Kidney tubule cell (primary cell): ENCODE data around the gene ST6GAL1.
"Not testable (repeated sequence)": the region's sequence is repeated elsewhere in the genome, so short reads cannot be mapped to it uniquely, and the experiment has no call there.

Experiments
- DNase-seq: peaks from one replicate; pipeline ENCODE4 v3.0.0-alpha.2; 2018; ENCODE audit warnings: low spot score

The ST6GAL1 gene

DNA sequence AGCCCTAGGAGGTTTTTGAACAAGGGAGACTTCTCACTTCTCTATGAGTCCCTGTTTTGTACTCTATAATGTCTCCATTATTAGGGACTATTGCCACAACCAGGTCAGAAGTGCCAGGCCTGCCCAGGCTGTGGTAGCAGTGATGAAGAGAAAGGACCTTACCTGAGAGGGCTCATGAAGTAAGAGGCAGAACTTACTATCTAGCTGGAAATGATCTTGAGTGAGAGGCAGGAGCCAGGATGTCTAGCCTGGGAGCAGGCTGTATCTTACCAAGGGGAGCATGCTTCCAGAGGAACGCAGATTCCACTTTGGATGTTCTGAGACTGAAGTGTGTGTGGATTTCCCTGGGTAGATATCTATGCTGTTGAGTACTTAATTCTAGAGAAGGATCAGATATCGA, 115.7 kb downstream of the ST6GAL1 start:
- DNase-seq = no peak

DNA sequence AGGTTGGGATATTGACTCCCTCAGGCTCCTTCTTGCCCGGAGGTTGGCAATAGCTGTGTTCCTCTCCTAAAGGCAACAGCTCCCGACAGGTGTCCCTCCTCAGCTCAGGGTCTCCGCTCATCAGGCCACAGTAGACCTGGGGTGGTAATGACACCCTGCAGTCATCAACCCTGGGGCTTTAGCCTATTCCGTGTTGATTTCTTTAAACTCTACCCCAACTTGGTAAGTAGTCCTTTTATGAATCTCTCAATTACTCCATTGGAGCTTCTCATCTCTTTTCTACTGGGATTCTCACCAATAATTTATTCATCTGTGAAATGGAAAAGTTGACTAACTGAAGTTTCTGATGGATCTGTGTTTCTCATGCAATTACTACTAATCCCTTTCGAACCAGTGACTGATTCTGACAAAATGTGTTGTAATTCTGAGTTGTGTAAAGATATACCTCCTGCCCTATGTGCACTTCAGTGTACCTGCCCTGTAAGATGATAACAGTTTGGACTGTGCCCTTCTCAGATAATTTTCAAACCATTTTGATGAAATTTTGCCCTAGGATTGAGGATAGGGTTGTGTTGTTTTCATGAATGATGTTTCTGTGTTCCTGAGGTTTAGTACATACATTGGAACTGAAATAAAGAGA, 119.3 kb downstream of the ST6GAL1 start:
- no peak for DNase-seq

DNA sequence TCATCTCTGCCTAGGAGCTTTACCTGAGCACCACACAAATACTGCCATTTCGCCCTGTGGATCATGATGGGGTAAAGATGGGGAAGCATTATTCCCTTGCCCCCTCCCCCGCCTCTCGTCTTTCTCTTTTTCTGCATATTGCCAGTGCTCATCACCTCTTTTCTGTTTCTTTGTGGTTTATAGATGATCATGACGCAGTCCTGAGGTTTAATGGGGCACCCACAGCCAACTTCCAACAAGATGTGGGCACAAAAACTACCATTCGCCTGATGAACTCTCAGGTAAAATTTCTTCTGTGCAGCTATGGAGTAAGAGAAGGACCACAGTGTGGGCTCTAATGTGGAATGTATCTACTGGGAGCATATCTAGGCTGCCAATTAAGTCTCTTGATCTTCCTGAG, 120.7 kb downstream of the ST6GAL1 start:
- no peak for DNase-seq

DNA sequence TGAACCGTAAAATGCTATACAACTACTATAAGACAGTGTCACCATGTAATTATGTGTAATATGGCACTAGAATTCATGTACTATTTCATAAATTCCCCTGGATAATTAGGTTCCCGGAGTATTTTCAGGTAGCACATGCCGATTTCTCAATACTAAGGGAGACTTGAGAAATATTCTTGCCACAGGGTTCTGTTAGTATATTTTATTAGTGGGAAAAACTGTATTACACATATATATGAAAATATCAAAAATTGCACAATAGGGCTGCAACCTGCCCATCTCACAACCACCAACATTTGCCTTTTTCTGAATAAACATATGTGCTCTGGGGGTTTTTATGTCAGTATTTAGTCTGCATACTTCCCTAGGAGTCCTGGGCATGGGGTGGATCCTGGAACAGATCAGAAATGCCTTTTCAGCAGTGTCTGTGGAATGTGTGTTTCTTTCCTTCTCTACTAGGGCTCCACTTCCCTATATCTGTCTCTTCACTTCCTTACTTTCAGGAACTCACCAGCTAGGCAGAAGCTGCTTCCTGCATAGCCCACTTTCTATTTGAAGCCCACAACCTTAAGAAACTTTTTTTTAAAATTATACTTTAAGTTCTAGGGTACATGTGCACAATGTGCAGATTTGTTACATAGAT, 121.5 kb downstream of the ST6GAL1 start:
- DNase-seq = no peak

DNA sequence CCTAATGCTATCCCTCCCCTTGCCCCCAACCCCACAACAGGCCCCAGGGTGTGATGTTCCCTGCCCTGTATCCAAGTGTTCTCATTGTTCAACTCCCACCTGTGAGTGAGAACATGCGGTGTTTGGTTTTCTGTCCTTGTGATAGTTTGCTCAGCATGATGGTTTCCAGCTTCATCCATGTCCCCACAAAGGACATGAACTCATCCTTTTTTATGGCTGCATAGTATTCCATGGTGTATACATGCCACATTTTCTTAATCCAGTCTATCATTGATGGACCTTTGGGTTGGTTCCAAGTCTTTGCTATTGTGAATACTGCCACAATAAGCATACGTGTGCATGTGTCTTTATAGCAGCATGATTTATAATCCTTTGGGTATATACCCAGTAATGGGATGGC, 122.1 kb downstream of the ST6GAL1 start:
- not testable (repeated sequence) for DNase-seq

DNA sequence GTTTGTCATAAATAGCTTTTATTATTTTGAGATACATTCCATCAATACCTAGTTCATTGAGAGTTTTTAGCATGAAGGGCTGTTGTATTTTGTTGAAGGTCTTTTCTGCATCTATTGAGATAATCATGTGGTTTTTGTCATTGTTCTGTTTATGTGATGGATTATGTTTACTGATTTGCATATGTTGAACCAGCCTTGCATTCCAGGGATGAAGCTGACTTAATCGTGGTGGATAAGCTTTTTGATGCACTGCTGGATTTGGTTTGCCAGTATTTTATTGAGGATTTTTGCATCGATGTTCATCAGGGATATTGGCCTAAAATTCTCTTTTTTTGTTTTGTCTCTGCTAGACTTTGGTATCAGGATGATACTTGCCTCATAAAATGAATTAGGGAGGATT, 124.1 kb downstream of the ST6GAL1 start:
- DNase-seq = not testable (repeated sequence)

DNA sequence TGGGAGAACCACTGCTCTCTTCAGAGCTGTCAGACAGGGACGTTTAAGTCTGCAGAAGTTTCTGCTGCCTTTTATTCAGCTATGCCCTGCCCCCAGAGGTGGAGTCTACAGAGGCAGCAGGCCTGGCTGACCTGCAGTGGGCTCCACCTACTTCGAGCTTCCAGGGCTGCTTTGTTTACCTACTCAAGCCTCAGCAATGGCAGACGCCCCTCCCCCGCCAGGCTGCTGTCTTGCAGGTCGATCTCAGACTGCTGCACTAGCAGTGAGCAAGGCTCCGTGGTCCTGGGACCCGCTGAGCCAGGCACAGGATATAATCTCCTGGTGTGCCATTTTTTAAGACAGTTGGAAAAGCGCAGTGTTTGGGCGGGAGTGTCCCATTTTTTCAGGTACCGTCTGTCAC, 127.5 kb downstream of the ST6GAL1 start:
- not testable (repeated sequence) for DNase-seq

DNA sequence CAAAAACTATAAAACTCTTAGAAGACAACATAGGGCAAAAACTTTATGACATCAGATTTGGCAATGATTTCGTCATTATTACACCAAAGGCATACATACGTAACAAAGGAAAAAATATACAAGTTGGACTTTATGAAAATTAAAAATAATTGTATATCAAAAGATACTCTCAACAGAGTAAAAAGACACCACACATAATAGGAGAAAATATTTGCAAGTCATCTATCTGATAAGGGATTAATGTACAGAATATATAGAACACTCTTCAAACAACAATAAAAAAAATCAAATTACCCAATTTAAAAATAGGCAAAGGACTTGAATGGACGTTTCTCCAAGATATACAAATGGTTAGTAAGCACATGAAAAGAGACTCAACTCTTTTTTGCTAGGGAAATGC, 131.4 kb downstream of the ST6GAL1 start:
- no peak for DNase-seq

DNA sequence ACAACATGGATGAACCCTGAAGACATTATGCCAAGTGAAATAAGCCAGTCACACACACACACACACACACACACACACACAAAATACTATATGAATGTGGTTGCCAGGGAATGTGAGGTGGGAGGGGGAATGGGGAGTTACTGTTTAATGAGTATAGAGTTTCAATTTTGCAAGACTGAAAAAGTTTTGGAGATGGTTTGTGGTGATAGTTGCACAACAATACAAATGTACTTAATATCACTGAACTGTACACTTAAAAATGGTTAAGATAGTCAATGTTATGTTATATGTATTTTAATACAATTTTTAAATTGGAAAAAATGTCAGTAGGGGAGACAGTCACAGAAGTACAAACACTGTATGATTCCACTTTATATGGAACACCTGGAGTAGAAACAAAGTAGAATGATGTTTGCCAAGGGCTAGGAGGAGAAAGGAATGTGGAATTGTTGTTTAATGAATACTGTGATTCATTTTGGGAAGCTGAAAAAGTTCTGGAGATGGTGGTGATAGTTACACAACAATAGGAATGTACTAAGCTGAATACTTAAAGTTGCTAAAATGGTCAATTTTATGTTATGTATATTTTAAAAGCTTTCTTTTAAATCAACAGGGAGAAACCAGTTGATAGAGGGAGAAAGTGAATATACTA, 132.3 kb downstream of the ST6GAL1 start:
- DNase-seq = peak; percentile 65

DNA sequence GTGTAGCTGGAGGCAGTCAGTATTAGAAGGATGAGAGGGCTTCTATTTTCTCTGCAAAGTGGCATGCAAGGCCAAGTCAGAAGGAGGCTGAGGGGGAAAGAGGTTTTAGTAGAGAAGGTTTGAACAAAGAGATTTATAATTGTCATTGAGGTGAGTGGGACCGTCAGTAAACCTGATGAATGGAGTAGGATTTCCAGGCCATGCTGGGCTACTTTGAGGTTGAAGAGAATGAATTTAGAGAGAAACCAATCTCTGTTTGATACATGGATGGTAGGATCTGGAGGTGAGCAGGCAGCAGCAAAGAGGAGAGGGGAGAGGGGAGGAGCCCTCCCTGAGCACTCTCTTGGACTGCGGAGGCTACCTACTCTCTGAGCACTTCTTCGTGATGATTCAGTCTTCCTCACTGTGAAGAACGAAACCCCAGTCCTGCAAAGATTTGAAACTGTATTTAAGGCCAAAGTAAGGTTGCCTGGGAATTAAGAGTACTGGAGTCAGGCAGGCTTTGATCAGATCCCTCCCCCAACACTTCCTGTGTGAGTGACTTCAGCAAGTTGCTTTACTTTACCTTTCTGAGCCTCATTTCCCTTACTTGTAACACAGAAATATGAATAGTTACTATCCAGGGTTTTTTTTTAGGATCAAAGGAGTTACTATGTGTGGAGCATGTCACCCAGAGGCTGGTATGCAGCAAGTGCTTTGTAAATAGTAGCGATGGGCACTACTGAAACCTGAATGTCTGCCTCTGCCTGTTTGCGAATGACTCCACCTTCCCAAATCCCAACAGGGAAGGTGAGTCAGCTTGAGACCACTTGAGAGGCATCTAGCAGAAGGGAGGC, 133.2 kb downstream of the ST6GAL1 start:
- peak; percentile 66 for DNase-seq

DNA sequence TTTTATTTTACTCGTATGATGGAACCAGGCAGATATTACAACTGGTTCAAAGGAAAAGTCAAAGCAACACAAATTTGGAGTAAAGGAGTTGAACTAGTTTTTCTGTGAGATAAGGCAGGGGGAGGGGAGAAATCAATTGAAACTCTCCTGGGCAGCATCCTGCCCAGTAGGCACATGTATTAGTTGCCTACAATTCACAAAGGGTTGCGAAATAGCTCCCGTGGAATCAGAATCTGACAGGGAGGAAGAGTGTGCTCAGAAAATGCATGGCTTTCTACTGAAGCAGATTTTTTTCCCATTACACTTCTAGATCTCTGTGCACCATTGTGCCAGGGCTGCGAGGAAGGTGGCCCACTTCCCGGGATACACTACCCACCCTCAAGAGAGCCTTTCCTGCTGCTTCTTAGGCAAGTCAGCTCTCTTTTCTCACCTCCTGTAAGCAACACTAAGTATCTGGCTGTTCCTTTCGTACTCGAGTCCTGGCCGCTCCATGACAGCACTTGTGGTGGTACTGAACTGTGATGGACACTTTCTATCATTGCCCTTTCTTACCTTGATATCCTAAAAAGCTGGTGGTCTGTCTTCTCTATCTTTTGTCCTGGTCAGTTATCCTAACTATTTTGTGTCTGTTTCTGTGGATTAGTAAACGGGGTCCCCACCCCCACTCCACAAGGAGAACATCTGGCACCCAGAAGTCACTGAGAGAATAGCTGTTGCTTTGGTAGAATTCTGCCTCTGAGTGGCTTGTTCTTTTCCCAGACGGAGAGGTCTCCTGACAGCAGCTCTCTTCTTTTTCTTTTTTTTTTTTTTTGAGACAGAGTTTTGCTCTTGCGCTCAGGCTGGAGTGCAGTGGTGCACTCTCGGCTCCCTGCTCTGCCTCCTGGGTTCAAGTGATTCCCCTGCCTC, 134.1 kb downstream of the ST6GAL1 start:
- peak; percentile 44 for DNase-seq

DNA sequence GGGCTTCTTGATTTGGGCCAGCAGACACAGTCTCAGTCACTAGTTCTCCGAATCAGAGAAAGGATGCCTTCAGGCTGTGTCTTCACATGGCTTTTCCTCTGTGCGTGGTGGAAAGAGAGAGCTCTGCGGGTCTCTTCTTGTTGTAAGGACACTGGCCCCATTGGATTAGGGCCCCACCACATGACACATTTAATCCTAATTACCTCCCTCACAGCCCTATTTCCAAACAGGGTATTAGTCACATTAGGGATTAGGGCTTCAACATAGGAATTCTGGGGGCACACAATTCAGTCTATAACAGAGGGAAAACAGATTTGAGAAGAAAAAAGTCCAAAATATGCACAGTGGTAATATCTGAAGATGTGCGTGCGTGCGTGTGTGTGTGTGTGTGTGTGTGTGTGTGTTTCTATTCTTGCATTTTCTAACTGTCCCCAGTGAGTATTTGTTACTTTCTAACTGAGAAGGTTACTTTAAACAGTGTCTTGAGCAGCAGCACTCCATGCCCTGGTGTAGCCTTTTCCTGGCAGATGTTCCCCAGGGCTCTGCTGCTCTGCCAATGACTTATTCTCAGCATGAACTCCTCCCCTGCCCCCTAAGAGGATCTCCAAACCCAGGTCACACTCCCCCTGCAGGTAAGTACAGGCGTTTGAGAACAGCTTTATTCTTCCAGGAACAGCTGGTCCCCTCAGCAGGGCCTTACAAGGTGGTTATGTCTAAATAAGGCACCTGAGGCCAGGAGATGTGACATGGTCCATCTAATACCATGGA, 136.1 kb downstream of the ST6GAL1 start:
- peak; percentile 65 for DNase-seq

DNA sequence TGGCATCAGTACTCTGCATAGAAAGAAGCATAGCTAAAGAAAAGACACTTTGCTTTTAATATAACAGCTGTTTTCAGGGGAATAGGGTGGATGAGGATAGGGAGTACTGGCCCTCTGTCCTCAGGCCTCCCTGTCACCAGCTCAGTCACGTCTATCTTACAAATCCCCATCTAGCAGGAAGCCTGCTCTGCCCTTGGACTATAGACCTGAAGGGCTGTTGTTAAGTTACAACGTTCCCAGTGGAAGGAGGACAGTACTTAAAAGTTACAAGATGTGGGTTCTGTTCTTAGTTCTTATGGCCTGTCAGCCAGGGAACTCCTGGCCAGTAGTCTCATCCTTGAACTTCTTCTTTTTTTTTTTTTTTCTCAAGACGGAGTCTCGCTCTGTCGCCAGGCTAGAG, 138.5 kb downstream of the ST6GAL1 start:
- DNase-seq = no peak

DNA sequence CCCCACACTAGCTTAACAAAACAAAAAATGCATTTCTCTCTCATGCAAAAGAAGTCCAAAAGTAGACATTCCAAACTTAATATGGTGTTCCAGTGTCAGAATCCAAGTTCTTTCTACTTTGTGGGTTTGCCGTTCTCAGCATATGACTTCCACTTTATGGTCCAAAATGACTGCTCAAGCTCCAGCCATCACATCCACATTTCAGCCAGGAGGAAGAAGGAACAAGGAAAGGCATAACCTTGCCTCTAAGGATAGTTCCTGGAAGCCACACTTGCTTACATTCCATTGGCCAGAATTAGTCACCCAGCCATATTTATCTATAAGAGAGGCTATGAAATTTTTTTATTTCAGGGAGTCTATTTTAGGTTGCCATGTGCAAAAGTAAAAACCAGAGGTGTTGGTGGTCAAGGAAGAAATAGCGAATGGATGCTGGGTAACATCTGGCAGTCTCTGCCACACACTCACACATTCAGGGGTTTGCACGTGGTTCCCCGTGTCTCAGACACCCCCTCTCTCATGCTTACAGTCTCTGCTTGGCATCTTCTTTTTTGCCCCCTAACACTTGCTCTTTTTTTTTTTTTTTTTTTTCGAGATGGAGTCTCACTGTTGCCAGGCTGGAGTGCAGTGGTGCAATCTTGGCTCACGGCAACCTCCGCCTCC, 139.7 kb downstream of the ST6GAL1 start:
- no peak for DNase-seq

DNA sequence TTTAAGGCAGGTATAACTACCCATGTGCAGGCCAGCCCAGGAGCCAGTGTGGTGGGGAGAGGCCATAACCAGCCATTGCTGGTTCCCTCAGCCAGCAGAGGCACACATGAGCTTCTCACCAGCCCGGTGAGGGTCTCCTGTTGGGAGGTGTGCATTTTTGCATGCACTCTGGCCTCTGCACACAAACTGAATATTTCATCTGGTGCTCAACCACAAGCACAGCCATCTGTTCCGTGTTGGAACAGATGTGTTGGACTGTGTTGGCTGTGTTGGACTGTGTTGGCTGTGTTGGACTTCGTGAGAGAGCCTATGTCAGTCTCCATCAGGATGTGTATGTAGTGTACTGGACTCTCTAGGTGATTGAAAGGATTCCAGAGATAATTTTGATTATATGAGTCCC, 141.8 kb downstream of the ST6GAL1 start:
- no peak for DNase-seq

DNA sequence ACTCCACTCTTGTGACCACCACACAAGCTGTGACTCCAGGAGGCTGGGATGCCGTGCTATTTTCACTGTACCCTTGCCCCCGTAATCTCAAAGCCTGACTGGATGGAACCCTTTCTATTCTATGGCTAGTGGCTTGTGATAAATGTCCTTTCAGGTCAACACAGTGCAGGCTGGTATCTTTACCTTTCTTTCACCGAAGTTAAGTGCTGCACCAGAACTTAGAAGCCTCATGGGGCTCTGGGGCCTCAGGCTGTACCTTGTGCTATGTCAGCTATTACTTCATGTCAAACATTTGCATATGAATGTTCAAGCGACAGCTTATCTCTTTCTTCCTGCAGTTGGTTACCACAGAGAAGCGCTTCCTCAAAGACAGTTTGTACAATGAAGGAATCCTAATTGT, 142.2 kb downstream of the ST6GAL1 start:
- no peak for DNase-seq

DNA sequence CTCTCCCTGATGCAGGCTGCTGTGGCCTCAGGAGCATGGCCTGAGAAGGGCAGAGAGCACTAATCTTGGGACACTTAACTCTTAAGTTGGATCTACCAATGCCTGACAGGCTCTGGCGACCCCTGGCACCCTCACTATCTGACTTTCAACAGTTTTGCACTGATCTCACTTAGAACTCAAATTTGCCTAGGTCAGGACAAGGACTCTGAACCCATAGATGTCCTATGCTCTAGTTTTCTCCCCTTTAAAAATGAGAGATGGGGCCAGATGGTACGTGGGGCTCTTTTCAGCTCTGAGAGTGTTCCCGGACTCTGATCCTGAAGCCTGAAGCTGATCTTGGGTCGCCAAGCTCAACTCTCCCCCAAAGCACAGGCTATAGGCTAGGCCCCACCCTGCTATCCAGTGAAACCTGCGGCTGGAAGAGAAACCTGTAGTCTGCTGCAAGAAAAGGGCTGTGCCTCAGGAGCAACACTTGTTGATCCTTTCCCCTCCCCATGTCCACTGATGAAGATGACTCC, 143.3 kb downstream of the ST6GAL1 start:
- no peak for DNase-seq

DNA sequence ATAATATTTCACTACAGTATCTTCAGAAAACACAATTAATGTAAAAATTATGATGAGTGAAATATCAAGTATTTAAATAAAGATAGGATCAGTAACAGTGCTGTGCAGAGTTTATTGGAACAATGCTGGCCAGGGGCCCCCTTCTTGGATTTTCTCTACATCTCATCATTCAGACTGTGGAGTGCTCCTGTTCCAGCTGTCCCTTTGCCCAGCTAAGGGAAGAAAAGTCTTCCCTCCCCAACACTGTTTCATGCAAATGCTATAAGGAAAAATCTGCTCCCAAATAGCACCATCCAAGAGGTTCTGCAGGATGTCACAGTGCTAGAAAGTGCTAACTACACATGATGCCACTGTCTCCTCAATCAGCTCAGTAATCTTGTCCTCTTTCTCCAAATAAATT, 144.5 kb downstream of the ST6GAL1 start:
- DNase-seq = no peak

DNA sequence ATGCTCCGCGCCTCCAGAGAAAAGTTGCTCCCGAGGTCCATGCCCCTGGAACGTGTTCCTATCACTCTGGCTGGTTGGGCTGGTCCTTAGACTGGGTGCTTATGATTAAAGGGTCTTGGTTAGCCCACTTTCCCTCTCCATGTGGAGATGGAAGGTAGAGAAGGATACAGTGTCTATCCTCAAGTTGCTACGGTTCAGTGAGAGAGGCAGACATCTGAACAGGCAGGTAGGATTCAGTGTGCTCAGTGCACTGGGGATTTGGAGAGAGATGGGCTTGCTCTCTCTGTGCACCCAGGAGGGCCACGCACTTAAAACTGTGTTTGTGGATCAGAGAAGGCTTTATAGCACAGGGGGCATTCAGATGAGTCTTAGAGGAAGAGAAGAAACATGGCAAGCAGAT, 146.0 kb downstream of the ST6GAL1 start:
- no peak for DNase-seq

DNA sequence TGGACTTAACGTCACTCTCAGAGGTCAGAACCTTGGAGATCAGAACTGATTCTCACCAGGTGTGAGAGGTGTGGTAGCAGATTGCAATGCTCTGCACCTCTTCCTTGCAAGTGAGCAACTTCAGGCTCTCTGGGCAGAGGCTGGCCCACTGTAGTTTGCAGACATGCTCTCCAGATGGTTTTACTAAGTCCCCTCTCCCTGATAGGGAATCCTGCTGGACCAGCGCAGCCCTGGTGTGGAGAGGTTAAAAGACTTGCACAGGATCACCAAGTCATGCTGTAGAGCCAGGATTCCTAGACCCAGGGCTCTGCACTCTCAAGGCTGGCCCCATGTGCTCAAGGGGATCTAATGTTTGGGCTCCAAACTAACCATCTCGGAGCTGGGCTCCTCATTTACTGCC, 146.8 kb downstream of the ST6GAL1 start:
- no peak for DNase-seq
